Progenitor cell of endocrine pancreas (in vitro differentiated cells): ENCODE measurements around the gene KCNMA1. TPM values are rescaled to one million over a fixed set of nuclear protein-coding genes. Genes with fewer than 3 reads are reported as not detected.

Experiments used
- DNase-seq: peaks from one replicate; pipeline ENCODE4 v3.0.0; 2021; ENCODE audit warnings: low spot score; ENCODE audit not compliant: unreplicated experiment
- H3K27ac Mint-ChIP-seq: 2 replicates; pipeline ENCODE4 v1.8.0; 2021; ENCODE audit warnings: mild to moderate bottlenecking, moderate library complexity, mixed read lengths
- H3K27me3 Mint-ChIP-seq: 2 replicates; pipeline ENCODE4 v1.8.0; 2021; ENCODE audit warnings: mixed read lengths
- H3K36me3 Mint-ChIP-seq: 2 replicates; pipeline ENCODE4 v1.8.0; 2022; ENCODE audit warnings: mixed read lengths; ENCODE audit not compliant: insufficient read depth
- H3K4me1 Mint-ChIP-seq: 2 replicates; pipeline ENCODE4 v1.8.0; 2021; ENCODE audit warnings: low read depth, mixed read lengths
- H3K4me3 Mint-ChIP-seq: 2 replicates; pipeline ENCODE4 v1.8.0; 2021; ENCODE audit warnings: low read depth, mild to moderate bottlenecking, moderate library complexity, mixed read lengths
- H3K9me3 Mint-ChIP-seq: 2 replicates; pipeline ENCODE4 v1.8.0; 2021; ENCODE audit warnings: low read depth, mixed read lengths
- total RNA-seq: library from RNA; stranded (reverse); gene quantifications from 2 replicates; pipeline ENCODE4 v1.2.1, GENCODE V29; 2021
- TF ChIP-seq, protein P1 (sequence below): fragments of 200-600 bp; sonication (generic); IDR thresholded peaks from one replicate; pipeline ENCODE4 v1.5.0; 2021; ENCODE audit warnings: antibody characterized with exemption, mild to moderate bottlenecking; ENCODE audit not compliant: unreplicated experiment

Gene KCNMA1
- total RNA-seq, 1 donor from 2014 or later: 5.8 TPM

DNA sequence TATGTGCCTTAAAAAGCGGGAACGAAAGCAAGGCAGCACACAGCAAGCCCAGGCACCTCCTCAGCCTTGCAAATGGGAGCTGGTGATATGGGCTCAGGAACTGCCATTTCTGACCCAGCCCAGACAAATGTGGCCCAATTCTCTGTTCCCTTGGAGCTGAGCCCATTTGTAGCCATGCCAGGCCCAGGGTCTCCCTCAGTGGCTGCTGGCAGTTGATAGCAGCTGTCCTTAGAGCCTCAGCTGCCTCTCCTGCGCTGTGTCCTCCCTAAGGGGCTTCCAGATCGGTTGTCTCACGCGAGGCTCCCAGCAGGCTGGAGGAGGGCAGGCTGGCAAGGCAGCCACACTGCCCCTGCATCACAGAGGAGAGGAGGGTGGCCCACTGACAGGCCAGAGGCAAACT lies 275.8 kb downstream of the KCNMA1 start:
- TF ChIP-seq, protein P1, sequence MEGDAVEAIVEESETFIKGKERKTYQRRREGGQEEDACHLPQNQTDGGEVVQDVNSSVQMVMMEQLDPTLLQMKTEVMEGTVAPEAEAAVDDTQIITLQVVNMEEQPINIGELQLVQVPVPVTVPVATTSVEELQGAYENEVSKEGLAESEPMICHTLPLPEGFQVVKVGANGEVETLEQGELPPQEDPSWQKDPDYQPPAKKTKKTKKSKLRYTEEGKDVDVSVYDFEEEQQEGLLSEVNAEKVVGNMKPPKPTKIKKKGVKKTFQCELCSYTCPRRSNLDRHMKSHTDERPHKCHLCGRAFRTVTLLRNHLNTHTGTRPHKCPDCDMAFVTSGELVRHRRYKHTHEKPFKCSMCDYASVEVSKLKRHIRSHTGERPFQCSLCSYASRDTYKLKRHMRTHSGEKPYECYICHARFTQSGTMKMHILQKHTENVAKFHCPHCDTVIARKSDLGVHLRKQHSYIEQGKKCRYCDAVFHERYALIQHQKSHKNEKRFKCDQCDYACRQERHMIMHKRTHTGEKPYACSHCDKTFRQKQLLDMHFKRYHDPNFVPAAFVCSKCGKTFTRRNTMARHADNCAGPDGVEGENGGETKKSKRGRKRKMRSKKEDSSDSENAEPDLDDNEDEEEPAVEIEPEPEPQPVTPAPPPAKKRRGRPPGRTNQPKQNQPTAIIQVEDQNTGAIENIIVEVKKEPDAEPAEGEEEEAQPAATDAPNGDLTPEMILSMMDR: no peak
- peaks cover 20% of the 10 kb centered on the region for H3K27me3 Mint-ChIP-seq
- no peaks in the 10 kb centered on the region for H3K4me1 Mint-ChIP-seq
- H3K36me3 Mint-ChIP-seq: no peaks in the 10 kb centered on the region
- no peak overlapping the region for H3K4me3 Mint-ChIP-seq
- no peaks in the 10 kb centered on the region for H3K9me3 Mint-ChIP-seq
- no peak for DNase-seq
- no peak overlapping the region for H3K27ac Mint-ChIP-seq

DNA sequence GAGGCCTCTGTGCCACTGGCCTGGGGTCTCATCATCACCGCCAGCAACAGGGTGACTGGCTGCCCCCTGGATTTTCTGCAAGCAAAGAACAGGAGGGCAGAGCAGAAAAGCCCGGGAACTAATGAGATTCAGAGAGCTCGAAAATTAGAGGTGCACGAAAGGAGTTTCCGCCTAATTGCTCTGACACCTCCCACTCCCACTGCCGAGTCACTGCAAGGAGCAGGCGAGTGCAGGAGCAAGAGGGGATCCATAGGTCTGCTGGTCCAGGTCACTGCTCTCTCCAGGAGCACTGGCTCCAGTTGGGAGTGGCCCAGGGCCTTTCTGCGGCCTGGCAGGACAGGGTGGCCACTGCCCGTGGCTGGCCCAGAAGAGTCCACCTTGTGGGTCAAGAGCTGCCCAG lies 276.2 kb downstream of the KCNMA1 start:
- no peak for DNase-seq
- H3K4me3 Mint-ChIP-seq: no peak overlapping the region
- H3K9me3 Mint-ChIP-seq: no peaks in the 10 kb centered on the region
- H3K27ac Mint-ChIP-seq: no peak overlapping the region
- H3K36me3 Mint-ChIP-seq: no peaks in the 10 kb centered on the region
- TF ChIP-seq, protein P1: no peak
- H3K27me3 Mint-ChIP-seq: peaks cover 20% of the 10 kb centered on the region
- no peaks in the 10 kb centered on the region for H3K4me1 Mint-ChIP-seq

DNA sequence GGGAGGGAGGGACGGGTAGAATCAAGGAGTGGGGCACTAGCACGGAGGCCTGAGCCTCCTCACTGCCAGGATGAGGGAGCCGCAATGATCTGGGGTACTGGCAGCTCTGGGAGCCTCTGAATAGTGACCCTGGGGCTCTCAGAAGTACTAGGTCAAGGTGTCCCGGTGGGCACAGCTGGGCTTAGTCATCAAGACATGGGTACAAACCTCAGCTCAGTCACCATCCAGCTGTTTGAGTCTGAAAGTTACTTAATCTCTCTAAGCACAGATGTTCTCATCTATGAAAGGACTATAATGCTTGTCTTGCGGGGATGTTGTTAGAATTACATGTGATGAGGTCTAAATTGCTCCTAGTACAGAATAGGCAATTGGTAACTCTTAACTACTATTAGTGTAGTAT lies 276.8 kb downstream of the KCNMA1 start:
- H3K9me3 Mint-ChIP-seq: no peaks in the 10 kb centered on the region
- DNase-seq: no peak
- H3K27ac Mint-ChIP-seq: no peak overlapping the region
- no peaks in the 10 kb centered on the region for H3K36me3 Mint-ChIP-seq
- TF ChIP-seq, protein P1: no peak
- H3K4me3 Mint-ChIP-seq: no peak overlapping the region
- H3K4me1 Mint-ChIP-seq: no peaks in the 10 kb centered on the region
- peaks cover 20% of the 10 kb centered on the region for H3K27me3 Mint-ChIP-seq

DNA sequence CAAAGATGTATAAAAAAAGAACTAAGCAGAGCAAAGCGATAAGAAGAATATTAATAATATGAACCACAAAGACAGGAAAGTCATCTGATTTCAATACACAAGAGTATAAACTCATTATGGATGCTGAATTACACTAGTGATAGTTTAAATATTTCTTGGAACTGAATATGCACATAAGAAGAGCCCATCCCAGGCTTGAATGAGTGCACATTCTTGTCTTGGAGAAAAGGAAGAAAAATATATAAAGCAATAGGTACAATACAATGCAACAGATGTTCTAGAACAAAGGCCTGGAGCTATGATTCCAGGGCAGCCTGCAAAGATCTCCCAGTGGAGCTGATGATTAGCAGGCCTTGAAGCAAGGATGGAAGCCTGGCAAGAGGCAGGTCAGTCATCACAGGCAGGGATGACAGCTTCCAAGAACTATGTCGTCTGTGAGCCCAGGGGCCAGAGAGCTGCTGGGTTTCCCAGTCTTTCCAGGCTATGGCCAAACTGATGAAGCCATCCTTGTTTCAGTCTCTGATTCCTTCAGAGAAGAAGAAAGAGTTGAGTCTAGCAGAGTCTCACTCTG lies 277.6 kb downstream of the KCNMA1 start:
- H3K4me3 Mint-ChIP-seq: no peak overlapping the region

DNA sequence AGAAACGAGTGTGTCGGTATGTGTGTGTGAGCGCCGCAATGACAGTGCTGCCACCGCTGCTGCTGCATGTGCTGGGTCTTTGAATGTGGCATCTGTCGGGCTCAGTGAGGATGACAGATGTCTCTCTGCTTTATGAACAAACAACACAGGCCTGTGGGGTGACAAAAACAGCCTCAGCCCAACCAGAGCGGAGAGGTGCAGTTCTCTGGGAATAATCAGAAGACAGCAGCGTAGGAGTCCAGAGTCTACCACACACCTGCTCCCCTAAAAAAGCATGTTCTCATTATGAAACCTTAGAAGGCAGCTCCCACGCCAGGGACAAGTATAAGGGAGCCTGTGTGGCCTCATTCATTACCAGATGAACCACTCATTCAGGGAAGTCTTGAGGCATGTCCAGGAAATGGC lies 278.3 kb downstream of the KCNMA1 start:
- Mint-ChIP-seq H3K4me3 (no peak overlapping the region), H3K27ac (peak overlapping the region; percentile 77), H3K27me3 (peaks cover 9% of the 10 kb centered on the region), H3K36me3 (no peaks in the 10 kb centered on the region), H3K9me3 (no peaks in the 10 kb centered on the region), H3K4me1 (no peaks in the 10 kb centered on the region)
- no peak for DNase-seq
- TF ChIP-seq, protein P1: no peak

More for the DNA sequence above, 277.6 kb downstream of the KCNMA1 start:
- H3K27ac Mint-ChIP-seq: no peak overlapping the region
- H3K36me3 Mint-ChIP-seq: no peaks in the 10 kb centered on the region
- peaks cover 14% of the 10 kb centered on the region for H3K27me3 Mint-ChIP-seq
- TF ChIP-seq, protein P1: no peak
- H3K9me3 Mint-ChIP-seq: no peaks in the 10 kb centered on the region
- H3K4me1 Mint-ChIP-seq: no peaks in the 10 kb centered on the region
- DNase-seq: no peak
